DMS79 (cell line): ENCODE measurements around the gene ARHGAP6.
"Not testable (repeated sequence)": the region's sequence is repeated elsewhere in the genome, so short reads cannot be mapped to it uniquely, and the experiment has no call there.

ENCODE experiments used
- DNase-seq: peaks from one replicate; lab custom pipeline; 2025; lab: John Stamatoyannopoulos, UW

Gene ARHGAP6

DNA sequence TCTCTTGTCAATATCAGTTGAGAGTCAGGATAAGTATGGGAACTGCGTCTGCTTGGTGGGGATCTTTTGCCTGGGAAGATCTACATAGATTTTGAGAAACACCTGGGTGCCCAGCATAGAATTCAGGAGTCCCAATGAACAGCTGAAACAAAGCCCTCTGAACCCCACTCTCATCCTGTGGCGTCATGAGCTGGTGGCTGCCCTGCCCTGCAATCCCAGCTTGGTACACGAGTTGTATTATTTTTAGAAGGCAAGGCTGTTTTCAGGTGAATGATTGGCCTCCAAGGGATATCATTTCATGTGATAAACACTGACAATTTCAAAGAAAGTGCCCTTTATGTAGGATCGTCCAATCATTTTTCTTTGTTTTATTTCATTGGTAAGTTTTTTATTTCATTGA, 493.8 kb downstream of the ARHGAP6 start:
- no peak for DNase-seq

- no peak for DNase-seq
These were observed 501.3 kb downstream of the ARHGAP6 start for GRCh38 chrX:11164433-11164832.

DNA sequence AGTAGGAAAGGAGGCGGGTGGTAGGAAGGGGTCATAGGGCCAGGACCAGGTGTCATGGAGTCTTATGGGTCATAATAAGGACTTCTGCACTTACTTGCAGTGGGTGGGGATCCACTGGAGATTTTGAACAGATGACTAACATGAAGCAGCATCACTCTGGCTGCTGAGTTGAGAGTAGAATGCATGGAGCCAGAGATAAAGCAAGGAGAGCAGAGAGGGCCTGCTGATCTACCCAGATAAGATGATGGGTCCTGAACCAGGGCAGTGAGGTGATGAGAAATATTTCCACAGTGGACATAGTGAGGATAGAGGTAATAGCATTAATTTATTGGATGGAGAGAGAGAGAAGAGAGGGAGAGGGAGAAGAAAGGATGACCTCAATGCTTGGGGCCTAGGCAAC, 506.6 kb downstream of the ARHGAP6 start:
- no peak for DNase-seq

DNA sequence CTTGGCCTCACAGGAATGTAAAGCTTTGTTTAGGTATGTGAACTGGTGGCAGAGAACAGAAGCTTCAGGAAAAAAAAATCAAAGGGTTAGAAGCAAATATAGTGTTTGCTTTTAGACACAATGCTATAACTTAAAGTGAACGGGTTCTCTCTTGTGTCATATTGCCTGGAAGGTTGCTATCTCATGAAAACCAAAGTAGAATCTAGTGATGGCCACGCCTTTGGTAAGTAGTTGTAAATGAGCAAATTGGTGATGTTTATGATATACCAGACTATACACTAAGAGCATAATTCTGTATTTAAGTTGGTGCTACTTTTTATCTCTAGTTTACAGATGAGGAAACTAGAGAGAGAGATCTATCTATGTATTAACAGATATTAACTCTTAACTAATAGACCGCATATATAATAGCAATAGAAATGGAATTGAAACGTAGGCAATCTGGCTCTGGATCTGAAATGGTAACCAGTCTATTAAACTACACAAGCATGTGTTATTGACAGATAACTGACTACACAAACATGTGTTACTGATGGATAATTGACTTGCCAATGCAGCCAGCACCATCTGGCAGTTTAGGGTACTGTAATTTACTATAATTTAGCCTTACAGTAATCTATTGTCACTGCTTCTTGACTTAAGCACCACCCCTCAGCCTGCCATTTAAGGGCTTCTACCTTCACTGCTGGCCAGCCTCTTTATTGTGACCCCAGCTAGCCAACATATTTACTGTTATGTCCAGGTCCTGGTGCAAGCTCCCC, 513.7 kb downstream of the ARHGAP6 start:
- DNase-seq, result no peak

DNA sequence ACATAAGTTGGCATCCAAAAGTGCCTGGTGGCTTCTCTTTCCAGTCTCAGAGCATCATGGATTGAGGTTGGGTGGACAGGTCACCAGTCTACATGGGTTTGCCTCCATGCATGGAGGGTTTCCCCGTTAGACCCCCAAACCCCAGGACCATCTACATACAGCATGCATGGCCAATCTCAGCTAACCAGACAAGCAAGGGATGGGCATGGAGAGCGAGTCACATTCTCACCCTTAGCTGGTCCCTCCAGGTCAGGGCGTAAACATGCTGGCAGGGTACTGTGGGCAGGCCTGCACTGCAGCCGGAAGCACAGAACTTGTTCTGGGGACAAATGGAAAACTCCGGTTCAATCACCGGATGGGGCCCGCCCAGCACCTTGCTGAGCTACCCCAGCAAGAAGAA, 517.3 kb downstream of the ARHGAP6 start:
- no peak for DNase-seq

GRCh38 chrX:11146411-11146810, 519.3 kb downstream of the ARHGAP6 start:
- no peak for DNase-seq

GRCh38 chrX:11143931-11144678, 521.6 kb downstream of the ARHGAP6 start:
- DNase-seq, result peak; percentile 28

DNA sequence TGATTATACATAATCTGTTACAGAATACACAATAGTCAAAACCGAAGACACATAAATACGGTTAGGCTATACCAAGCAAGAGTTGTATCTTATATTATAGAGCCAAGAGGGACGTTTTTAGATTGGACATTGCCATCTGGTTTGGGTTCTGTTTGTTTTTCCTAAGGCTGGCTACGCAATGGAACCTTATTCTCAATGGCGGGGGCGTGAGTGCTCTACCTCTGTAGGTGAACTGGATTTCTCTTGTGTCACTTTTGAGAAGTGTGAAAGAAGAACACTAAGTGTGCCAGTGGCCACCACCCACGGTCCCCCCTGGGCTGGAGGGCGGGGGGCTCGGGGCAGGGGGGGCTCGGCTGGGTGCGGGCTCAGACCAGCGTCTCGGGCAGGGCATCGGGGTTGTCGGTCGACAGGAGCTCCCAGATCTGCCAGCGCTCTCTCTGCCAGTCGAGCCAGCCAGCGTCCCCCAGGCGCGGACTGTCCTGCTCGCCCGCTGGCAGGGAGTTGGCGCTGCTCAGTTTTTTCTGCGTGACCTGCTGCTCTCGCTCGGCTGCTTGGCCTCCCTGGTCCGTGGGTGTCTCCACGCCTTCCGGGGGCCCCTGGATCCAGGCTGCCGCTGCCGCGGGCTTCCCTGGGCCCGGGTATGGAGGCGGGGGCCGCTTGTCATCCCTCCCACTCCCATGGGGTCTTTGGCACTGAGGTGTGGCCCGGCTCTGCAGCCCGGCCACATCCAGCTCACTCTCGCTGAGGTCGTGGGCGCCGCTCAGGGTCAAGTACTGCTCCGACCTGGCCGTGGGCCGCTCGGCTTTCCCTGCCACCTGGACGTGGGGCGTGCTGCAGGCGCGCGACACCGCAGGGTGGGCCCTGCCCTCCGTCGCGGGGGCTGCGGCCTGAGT, 527.0 kb downstream of the ARHGAP6 start:
- DNase-seq, result no peak

DNA sequence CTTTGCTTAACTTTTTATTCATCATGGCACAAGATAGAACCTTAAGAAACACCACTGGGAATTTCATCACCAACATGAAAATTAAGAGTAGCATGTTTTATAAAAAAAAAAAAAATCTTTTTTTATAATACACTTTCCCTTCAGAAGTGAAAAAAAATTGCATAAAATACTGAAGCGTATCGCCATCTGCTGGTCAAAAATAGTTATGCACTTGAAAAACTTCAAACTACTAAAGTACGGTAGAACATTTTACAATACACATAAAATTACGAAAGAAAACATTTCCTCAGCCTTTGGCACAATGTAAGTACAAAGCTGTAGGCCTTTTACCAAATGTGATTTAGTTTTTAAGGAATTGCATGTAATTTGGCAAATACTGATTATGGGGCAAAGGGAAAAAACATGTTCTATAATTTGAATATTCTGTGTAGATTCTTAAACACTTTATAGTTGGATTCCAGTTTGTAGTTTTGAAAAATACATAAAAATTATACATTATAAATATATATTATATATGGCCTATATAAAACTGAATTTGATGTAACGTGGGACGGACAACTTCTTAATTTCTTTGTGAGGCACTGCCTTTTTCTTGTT, 528.1 kb downstream of the ARHGAP6 start:
- no peak for DNase-seq

GRCh38 chrX:11135564-11136185, 530.0 kb downstream of the ARHGAP6 start:
- DNase-seq, result no peak

DNA sequence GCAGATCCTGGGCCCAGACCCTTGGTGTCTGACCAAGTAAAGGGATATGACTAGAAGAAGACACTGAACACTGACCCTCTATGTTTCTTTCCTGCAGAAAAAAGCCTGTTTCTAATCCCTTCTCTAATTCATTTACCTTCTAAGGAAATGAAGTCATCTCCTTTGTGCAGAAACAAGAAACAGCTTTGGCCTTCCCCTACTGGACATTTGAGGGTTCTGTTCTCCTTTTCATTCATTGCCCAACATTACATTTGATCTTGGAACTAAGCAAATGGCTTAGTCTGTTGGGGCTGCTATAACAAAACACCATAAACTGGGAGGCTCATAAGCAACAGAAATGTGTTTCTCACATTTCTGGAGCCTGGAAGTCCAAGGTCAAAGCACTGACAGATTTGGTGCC, 534.6 kb downstream of the ARHGAP6 start:
- DNase-seq, result no peak

DNA sequence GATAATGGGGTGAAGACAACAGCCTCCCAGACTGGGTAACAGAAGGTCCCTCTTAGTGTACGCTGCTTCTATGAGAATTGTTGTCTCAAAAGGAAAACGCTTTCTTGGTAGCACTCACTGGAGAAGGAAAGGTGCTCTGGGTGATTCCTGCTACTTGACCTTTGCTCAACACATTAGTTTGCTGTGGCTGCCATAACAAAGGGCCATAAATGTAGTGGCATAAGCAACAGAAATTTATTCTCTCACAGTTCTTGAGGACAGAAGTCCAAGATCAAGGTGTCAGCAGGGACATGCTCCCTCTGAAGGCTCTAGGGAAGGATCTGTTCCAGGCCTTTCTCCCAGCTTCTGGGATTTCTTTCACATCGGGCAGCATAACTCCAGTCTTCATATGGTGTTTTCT, 535.6 kb downstream of the ARHGAP6 start:
- DNase-seq, result no peak

GRCh38 chrX:11129534-11130105, 536.1 kb downstream of the ARHGAP6 start:
- no peak for DNase-seq

DNA sequence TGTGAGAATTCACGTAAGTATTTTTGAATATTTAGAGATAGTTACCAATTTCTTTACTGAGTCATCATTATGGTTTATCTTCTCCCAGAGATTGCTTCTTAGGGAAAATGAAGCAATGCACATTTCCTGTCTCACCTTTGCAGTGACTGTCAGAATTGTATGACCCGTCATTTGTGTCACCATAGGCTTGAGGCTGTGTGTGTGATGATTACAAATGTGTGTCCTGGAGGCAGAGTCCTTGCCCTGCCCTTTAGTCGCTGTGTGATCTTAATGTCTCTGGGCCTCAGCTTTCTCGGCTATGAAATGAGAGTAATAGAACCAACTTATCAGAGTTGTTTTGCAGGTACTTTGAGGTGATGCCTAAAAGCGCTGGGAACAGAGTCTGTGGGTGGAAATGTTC, 540.7 kb downstream of the ARHGAP6 start:
- no peak for DNase-seq

DNA sequence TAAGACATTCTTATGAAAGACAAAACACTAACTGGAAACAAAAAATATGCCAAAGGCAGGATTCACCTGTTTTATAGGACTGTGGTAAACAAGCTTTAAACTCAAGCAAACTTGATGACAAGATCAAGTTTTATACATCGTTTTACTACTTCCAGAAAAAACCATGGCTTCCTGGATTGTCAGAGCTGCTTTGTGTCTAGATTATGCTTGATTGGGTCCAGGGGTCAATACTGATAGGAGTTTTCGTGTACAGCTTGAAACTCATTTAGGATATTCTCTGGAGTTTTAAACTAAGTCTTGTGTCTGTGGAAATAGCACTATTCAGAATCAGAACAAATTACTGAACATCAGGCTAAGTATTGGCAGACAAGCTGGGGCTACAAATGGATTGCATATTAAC, 541.6 kb downstream of the ARHGAP6 start:
- no peak for DNase-seq

DNA sequence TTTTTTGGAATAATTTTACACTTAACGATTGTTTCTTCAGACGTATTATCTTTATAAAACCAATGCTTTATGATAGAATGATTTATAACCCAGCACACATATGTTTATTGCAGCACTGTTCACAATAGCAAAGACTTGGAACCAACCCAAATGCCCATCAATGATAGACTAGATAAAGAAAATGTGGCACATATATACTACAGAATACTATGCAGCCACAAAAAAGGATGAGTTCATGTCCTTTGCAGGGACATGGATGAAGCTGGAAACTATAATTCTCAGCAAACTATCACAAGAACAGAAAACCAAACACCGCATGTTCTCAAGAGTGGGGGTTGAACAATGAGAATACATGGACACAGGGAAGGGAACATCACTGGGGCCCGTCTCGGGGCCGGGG, 542.6 kb downstream of the ARHGAP6 start:
- DNase-seq, result not testable (repeated sequence)

- DNase-seq, result no peak
These were observed 546.3 kb downstream of the ARHGAP6 start for GRCh38 chrX:11119313-11119943.

DNA sequence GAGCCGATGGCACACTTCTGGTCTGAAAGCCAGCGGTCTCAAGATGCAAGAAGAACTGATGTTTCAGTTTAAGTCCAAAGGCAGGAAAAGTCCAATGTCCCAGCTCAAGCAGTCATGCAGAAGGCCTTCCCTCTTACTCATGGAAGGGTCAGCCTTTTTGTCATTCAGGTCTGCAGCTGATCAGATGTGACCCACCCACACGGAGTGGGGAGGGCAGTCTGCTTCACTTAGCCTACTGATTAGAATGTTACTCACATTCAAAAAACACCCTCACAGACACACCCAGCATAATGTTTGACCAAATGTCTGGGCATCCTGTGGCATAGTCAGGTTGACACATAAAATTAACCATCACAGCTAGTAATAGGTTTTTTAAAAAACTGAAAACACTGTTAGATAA, 548.0 kb downstream of the ARHGAP6 start:
- no peak for DNase-seq

GRCh38 chrX:11113731-11114130, 552.0 kb downstream of the ARHGAP6 start:
- DNase-seq, result no peak

DNA sequence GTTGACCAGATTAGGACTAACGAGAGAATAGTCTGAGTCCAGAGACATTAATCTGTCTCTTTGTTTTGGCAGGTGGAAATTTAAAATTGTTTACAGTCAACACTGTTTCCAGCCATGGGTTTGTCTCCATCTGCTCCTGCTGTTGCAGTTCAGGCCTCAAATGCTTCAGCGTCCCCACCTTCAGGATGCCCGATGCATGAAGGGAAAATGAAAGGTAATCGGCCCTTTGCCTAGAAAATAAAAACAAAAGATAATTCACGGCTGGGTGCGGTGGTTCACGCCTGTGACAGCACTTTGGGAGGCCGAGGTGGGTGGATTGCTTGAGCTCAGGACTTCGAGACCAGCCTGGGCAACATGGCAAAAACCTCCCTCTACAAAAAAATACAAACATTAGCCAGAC, 553.8 kb downstream of the ARHGAP6 start:
- no peak for DNase-seq
